ENCODE results near the gene DLGAP4.

DLGAP4 gene

DNA sequence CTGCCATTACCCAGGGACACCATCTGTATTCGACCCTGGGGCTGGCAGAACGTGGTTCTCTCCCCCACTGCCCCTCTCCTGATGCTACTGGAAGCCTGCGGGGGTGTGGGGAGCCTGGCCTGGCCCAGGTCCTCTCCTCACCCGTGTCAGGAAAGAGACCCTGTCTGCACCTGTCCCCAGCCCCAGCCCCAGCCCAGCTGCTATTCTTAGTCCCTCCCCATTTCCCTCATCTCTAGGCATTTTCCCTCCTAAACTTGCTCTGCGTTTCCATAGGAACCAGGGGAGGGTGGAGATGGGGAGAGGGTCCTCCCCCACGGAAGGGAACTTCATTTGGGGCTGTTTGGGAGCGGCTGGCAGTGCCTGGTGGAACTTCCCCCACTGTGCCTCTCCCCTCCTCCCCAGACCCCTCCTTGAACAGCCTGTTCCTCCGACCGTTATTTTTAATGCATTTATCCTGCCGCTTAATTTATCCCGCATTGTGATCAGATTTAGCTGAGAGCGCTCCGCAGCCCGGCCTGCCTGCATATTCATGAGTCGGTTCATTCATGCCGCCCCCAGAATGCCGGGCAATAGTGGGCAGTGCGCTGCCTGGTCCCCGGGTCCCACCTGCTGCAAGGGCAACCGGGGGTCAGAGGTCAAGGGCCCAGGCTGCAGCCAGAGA lies 31.8 kb upstream of the DLGAP4 start:
- no peak for DNase-seq

DNA sequence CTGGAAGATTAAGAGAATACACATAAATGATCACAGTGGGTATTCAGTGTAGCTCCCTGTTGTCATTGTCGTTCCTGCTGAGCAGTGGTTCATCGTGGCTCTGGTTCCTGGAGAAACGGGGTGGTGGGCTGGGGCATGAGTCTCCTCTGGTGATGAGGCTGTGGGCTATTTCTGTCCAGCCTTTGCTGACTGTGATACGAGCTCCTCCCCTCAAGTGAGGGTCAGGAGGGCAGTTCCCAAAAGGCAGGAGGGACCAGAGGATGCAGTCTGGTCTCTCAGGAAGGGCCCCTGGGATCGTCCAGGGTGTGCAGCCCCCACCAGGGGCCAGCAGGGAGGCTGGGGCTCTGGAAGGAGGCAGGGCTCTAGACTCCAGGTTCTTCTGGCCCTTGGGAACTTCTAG lies 31.1 kb upstream of the DLGAP4 start:
- DNase-seq = no peak

DNA sequence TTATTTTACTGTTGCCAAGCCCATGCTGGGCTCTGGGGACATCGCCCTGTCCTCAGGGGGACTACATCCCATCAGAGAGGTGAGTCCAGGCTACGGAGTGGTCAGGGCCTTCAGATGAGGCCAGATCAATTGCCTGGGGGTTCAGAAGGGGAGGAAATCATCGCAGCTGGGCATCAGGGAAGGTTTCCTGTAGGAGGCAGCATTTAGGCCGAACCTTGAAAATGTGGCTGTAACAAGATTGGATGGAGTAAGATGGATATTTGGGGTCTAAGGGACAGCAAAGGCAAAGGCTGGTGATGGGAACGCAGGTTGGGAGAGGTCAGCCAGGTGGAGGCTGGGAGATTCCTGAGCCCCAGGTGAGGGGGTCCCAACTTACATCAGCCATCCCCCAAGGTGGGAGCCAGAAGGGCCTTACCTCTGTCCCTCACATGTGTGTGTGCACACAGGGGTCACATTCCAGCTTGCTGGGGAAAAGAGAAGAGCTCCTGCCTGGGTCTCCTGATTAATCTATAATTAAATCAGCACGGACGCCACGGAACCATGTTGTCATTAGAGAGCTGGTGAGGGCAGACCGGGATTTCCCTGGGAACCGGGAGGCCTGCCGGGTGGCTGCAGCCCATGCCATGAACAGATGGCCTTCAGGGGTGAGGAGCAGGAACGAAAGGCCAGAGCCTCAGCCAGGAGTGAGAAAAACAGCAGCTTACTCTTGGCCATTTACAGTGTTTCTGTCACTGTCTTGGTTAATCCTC lies 30.5 kb upstream of the DLGAP4 start:
- DNase-seq = no peak

DNA sequence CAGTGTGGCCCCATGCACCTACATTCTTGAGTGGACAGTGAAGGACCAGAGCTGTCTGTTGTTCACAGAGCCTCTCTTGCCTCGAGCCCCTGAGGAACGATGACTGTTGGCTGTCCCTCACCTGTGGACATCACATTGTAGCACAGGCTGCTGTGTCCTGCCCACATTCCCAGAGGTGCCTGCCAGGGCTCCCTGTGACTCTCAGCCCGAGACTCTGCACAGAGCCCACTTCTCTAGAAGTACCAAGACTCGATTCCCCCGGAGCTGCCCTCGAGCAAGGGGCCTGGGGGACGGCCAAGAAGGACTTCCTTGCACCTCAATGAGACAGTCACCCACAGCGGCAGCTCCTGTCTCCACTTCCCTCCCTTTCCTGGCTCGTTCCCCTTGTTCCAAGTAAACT lies 28.6 kb upstream of the DLGAP4 start:
- no peak for DNase-seq

DNA sequence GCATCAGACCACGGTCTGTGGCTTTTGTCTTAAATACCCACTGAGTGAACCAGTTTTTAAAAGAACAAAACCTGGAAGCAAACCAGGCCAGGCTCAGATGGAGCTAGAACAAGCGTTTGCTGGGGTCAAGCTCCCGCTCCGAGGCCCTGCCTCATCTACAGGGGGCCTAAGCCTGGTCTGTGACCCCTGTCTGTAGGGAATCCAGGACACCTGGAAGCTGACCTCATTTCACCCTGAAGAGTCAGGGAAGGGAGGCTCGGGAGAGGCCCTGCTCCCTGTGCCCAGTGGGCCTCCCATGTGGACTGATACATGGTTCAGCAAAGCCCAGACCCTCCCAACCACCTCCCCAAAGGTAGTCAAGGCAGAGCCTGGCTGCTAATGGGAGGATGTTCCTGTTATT lies 26.8 kb upstream of the DLGAP4 start:
- no peak for DNase-seq

DNA sequence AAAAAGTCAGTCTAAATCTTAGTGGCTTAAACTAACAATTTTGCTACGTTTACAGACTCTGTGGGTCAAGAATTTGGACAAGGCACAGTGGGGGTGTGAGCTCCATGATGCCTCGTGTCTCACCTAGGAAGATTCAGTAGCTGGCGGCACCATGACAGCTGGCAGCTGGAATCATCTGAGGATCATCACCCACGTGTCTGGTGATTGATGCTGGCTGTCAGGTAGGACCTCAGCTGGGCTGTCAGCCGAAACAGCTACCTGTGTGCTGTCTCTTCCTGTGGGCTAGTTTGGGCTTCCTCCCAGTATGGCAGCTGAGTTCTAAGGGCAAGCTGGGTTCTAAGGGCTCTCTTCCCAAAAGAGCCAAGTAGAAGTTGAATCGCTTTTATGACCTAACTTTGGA lies 26.4 kb upstream of the DLGAP4 start:
- DNase-seq = no peak

DNA sequence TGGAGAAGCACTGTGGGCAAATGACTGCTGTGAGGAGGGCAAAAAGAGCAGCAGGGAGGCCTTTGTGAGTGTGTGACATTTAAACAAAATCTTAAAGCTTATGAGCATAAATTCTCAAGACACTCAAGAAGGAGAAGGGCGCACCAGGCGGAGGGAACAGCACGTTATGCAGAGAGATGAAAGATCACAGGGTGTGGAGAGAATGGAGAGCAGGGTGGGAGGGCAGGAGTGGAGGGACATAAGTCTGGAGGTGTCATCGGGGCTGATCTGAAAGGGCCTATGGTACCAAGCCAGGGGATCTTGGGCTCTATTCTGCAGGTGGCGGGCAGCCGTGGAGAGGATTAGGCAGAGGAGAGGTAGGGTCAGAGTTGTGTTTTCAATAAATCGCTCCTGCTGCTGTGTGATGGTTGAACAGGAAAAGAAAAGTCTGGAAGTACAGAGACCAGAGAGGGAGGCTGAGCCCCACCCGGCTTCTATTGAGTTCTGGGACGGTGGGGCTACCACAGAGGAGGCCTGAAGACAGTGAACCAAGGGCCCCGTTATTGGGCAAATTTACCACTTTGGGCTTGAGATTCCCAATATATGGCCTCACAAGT lies 24.3 kb upstream of the DLGAP4 start:
- no peak for DNase-seq

DNA sequence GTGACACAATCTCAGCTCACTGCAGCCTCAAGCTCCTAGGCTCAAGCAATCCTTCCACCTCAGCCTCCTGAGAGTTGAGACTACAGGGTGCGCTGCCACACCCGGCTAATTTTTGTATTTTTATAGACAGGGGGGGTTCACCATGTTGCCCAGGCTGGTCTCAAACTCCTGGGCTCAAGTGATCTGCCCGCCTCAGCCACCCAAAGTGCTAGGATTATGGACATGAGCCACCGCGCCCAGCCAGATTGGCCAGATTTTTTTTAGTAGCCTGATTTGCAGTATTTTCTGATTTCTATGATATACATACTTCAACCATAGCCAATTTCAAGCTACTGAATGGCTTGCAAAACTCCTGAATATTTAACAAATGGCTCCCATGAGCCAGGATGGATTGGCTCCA lies 21.4 kb upstream of the DLGAP4 start:
- no peak for DNase-seq

DNA sequence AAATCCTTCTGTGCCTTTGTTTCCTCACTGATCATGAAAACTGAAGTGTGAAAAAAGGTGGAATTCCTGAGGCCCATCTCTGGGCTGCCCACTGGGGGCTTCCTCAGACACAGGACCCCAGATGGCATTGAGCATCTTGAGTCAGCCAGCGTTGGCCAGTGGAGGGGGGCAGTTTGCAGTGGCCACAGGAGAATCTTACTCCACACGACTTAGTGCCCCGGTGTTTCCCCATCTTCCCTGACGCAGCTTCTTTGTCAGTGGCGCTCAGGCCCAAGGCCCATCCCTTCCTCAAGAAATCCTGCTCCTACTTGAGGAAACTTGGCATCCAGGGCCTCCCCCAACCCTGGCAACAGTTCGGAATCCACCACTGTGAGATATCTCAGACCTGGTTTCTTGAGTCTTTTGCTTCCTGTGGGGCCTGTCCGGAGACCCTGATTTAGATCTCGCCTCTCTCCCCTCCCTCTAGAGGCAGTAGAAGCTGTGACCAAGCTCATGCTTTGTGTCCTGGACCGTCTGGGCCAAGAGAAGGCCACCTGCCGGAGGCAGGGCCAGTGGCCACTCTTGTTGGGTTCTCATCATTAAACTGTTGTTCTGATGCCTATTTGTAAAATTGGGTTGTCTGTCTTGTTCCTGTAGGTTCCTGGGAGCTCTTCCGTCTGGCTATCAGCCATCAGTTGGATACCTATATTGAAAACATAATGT lies 20.2 kb upstream of the DLGAP4 start:
- no peak for DNase-seq

DNA sequence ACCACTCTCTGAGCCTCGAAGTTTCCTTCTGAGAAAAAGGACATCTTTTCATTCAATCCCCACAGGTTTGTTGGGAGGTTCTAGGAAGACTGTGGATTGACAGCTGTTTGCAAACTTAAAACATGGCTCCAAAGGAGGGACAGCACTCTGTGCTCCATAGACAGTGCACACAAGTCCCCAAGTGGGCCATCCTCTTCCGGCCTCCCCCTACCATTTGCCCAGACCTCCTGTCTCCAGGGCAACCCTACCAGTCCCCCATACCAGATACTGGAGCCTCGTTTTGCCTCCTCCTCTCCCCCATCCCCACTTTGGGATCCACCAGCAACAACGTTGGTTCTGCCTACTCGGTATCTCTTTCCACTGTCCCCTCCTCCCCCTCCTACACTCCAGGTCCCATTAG lies 8.5 kb upstream of the DLGAP4 start:
- no peak for DNase-seq

DNA sequence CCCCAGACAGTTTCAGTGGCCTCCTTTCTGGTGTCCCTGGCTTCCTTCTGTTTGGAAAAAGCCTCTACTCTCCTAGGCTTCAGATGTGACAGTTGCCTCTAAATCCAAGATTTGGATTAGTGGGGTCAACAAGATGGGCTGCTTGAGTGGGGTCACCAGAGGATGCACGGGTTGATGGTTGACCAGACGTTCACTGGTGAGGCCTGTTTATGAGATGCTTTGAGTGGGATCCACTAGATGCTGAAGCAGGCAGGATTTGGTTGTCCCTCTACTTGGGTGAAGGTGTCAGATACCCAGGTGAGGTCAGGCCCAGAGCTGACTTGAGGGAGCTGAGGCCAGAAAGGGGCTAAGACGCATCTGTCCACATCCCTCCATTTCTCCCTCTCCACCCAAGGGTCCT lies 8.1 kb upstream of the DLGAP4 start:
- no peak for DNase-seq

DNA sequence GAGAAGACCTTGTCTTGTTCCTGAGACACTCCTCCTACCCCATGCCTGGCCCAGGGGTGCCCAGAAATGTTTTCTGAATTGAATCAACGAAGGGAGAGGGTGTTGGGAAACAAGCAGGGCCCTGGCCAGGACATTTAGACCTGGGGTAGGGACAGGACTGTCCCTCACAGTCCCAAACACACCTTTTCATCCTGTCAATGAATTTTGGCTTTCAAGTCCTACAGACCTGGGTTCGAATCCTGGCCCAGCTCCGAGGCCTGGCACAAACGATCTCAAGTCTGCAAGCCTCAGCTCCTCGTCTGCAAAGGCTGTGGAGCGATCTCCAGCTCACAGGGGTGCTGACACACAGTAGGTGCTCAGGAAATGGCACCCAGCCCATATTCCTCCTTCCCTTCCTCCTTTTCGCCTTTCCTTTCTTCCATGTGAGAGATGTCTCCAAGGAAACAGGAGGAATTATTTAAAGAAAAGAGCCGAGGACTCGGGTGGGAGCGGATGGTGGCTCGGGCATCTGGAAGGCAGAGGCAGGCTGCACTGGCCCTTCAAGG lies 7.3 kb upstream of the DLGAP4 start:
- DNase-seq = no peak

DNA sequence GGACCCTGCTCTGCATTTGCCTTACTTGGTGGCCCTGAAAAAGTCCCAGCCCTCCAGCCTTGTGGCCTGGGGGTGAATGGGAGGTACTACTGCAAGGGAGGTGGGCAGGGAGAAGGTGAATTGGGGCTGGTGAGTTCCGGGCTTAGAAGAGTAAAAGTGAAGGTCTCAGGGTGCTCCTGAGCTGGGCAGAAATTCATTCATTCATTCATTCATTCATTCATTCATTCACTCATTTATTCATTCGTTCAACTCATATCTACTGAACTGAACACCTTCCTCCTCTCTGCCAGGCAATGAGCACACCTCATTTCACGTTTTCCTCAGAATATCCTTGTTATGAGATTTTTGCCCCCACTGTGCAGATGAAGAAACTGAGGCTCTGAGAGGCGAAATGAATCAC lies 6.7 kb upstream of the DLGAP4 start:
- no peak for DNase-seq

DNA sequence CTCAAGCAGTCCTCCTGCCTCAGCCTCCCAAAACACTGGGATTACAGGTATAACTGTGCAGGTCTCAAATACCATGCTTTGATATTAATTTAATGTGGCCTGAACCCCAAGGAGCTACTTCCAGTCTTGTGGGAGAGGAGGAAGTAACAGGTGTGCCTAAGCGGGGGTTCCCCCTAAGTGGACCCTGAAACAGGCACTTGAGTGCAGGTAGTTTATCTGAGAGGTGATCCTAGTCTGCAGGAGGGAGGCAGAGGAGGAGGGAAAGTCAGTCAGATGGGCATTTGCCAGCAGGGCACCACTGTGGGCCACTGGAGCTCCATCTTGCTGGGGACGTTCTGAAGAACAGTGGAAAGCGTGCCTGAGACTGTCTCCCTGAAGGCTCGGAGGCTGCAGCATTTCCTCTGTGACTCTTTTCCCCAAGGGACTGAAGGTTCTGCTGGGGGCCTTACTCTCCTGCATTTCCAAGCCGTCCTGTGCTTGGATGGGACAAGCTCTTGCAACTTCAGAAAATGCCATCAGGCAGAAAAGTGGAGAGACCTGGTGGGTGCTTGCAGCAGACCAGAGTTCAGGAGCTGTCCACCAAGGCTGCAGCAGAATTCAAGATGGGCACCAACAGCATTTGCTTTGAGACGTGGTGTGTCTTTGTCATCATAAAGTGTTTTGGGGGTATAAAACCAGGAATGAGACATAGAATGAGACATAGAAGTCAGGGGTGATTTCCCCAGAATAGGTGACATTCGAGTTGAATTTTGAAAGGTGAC lies 4.6 kb upstream of the DLGAP4 start:
- DNase-seq = no peak

DNA sequence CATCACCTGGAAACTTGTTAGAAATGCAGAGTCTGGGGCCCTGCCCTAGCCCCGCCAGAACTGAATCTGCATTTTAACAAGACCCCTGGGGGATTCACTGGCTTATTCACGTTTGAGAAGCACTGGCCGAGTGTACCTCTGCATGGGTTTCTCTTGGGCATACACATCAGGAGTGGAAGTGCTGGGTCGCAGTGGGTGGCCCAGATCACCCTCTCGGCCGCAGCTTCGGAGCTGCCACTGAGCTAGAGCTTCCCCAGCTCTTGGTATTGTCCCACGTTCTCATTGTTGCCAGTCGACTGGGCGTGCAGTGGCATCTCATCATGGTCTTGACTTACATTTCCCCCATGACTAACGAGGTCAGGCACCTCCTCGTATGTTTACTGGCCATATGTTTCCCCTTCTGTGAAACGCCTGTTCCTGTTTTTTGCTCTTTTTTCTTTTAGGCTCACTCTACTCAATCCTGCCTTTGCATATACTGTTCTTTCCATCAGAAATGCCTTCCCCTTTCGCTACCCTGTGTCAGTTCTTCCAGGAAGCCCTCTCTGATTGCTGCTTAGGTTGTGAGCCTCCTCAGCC lies 3.0 kb upstream of the DLGAP4 start:
- DNase-seq = no peak

DNA sequence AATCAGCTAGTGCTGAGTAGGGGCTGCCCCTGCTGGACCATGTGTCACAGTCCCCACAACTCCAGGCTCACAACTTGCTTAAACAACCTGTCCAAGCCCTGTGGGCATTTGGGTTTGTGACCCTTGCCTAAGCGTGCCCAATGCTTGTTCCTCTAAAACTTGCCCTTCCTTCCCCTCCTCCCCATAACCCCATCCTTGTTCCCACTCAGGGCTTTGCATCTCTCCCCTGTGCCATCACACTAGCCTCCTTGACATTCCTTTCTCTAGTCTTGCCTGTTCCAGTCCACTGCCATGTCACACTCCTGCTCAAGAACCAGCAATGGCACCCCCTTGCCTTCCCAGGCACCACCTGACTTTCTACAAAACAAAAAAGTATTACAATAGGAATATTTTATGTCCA lies 2.3 kb upstream of the DLGAP4 start:
- no peak for DNase-seq

DNA sequence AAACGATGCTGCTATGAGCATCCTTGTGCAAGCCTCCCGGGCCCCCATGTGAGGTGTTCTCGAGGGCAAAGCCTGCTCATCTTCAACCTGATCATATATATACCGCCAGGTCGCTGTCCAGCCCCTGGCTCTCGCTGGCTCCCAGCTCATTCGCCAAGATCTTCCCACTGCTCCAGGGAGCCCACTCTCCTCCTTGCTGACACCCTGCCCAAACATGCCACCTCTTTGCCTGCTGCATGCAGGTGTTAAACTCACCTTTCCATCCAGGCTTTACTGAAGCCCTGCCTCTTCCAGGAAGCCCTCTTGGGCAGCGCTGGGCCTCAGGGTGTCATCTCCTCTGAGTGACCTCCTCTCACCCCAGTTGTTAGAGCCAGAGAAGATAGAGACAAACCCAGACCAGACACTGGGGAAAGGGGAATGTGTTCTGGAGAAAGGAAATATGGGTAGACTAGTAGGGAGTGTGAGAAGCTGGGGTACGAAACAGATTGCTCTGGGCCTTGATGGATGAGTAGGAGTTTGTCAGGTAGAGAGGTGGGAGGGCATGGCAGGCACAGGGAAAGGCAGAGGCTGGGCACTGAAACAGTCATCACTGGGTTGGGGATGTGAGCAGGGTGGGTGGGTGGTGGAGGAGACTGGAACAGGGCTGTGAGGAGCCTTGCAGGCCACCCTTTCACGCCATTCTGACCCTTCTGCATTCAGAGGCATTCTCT lies 1.2 kb upstream of the DLGAP4 start:
- no peak for DNase-seq

DNA sequence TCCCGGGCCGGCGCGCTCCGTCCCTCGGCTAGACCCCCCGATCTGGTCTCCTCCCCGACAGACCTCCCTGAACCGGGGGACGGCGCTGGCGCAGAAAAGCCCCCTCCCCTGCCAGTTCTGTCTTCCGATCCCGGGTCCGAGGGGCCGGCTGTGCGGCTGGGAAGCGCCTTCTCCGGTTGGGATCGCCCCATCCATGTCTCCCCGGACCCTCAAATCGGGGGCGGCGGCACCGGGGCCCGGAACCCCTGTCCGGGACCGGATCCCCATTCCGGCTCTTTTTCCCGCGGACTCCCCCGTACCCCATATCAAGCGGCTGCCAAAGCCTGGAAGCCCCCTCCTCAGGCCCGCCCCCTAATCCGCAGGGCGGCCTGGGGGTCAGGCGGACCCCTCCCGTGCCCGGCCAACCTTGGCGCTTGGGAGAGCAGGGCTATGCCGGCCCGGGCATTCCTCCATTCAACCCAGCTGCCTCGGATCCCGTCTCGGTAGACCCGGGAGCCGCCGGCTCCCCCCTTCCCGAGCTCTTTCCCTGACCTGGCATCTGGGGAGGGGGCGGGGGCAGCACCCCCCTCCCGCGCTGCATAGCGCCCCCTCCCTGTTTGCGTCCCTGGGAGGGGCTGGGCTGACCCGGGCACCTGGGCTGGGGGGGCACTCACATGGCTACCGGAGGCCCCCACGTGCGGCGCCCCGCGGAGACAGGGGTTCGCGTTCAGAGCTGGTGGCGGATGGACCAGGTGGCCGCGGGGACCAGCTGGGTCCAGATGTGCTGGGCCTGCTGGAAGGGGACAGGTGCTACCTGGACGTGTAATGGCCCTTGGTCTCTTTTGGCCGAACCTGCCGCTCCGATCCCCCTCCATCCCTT lies 643 bp downstream of the DLGAP4 start:
- no peak for DNase-seq

DNA sequence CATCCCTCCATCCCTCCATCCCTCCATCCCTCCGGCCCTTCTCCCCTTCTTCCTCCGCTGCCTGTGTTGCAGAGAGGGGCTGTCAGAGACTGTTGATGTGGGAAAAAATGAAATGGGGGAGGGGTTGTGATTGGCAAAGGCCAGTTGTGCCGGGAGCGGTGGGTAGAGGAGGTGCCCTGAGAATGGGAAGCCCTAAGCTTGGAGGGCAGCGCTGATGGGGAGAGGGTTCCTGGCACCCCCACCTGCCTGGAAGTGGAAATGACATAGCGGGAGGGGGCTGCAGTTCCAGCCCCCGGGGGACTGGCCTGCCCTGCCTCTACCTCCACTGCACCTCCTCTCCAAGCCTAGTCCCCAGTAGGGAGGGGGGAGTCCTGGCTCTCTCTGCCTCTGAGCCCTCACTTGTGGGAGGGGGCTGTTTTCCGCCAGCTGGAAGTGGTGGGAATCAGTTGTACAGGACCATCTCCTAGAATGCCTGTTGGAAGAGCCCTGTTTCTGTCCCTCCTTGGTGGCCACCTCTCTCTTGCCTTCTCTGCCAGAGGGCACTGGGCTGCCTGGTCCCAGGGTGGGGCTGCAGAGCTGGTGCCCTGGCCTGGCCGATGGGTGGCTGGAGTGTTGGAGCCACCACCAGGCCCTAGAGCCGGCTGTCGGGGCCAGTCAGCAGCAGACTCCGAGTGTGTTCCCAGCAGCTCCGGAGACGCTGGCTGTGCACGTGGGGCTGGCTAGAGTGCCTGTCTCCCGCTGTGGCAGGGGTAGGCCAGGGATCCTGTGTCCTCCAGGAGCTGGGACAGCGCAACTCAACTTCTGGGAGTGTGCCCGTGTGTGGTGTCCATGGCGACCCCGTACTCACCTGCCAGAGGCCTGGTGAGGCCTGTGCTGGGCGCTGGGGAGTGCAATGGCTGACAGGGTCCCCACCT lies 1.5 kb downstream of the DLGAP4 start:
- no peak for DNase-seq

DNA sequence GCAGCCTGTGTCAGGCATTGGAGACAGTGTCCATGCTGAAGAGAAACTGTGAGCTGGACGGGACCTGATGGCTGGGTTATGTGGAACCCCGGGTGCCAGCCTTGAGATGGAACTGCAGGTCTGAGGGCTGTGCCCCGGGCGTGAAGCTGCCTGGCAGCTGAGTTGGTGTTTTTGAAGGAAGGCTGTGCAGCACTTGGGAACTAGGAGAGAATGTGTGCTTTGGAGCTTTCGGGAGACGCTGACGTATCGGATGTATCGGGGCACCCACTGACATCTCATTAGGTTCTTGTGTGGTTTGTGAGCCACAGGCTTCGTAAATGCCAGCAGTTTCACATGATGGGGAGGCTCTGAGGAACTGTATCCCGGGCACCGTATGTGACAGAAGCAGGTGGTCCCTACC lies 2.2 kb downstream of the DLGAP4 start:
- DNase-seq = no peak

Measured in activated CD4-positive, alpha-beta T cell treated with anti-CD3 and anti-CD28 coated beads for 48 hours (primary cell).